NCI-H526 treated with DMSO at 0.1 percent for 48 hours (cell line): ENCODE measurements around the gene PAX7.

ENCODE experiments used
- DNase-seq: peaks from one replicate; lab custom pipeline; 2025; lab: John Stamatoyannopoulos, UW

PAX7 gene

DNA sequence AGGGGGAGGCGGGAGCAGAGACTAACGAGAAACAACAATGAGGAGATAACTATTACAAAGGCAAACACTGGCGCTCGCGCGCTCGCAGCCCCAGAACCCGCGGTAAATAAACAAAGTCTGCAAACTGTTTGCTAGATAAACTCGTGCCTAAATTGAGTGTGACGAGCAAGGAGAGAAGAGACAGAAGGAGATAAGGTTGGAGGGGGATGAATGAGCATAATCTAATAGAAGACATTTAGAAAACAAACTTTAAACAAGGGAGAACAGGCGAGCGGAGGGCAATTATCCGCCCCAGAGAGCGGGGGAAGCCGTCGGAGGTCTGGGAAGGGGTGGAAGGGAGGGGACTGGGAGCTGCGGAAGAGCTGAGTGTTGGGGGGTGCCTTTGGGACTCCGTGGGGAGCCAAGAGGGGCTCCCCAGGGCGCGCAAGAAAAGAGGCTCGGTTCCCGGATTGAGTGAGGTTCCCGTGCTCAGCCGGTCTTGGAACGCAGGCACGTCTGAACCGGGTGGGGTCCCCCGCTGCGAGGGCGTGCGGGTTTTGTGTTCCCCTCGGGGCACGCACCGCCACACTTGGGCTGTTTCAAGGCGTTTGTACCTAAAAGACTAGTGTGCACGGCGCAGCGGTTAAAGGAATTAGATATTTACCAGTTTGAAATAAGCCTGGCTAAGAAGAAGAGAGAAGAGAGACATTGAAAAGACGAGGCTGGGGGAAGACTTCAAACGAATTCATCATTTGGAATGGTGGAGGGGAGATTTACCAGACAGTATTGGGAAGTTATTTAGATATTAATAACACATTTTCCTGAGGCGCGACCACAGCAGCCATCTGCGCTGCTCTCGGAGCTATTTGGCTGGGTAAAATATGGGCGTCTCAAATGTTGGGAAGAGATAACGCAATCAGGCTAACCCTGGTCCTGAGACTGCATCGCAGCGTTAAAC lies 10.6 kb downstream of the PAX7 start:
- DNase-seq = no peak

DNA sequence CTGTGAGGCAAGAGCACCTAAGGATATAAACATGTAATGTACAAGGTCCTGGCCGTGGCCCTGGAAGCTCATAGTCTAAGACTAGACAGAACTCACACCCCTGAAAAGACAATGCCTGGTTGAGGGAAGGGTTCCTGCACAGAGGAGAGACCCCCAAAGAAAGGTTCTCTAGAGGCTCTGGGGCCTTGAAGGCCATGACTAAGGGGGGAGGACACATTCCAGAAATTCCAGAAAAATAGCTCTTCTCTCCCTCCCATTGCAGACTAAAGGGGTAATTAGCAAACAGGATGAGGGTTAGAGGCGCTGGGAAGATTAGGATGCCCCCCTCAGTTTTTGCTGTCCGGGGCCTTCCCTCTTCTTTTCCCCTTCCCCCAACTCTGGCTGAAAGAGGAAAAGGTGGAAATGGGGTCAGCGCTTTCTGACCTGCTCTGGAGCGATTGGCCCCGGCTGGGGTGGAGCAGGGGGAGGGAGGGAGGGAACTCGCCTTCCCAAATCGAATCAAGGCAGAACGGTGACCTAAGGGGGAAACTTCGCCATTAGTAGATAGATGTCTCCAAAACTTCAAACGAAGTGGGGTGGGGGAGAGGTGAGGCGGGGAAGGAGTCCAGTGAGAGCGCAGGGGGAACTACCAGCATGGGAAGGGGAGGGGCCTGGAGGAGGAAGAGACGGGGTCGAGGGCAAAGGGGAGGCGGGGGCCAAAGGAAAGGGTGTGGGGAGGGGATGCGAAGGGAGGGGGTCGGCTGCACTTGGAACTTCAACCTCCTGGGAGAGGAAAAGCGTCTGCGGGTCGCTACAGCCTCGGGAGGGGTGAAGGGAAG lies 11.8 kb downstream of the PAX7 start:
- DNase-seq = no peak

DNA sequence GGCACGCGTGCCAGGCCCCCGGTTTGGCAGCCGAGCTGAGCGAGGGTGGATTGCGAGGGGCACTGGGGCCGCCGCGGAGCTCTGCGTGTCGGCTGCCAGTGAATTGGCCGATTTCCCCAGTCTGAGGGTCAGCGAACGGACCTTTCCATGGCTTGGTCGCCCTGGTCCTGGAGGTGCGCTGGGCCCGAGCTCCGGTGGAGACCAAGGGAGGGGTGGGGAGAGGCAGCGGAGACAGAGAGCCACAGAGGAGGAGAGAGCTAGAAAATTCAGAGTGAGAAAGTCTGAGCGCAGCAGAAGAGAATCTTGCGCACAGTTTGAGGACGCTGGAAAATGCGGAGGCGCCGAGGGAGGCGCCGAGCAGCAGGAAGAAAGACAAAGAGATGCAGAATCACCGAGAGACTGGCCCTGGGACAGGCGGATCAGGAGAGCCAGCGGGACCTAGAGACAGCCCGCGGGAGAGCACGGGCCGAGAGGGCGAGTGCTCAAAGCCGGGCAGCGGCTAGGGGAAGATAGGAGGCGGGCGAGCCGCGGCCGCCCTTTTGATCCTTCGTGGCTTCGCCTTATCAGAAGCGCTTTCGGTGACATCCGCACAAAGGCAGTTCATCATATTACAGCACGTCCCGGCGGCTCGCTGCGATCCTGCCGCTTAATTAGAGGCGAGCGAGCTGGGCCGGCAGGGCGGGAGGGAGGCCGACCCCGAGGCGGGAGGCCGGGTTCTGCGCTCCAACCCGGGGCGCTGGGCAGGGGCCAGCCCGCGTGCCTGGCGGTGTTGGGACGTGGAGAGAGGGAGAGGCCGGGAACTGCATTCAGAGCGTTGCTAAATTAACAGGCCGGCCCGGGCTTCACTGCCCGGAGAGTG lies 12.7 kb downstream of the PAX7 start:
- DNase-seq = no peak

DNA sequence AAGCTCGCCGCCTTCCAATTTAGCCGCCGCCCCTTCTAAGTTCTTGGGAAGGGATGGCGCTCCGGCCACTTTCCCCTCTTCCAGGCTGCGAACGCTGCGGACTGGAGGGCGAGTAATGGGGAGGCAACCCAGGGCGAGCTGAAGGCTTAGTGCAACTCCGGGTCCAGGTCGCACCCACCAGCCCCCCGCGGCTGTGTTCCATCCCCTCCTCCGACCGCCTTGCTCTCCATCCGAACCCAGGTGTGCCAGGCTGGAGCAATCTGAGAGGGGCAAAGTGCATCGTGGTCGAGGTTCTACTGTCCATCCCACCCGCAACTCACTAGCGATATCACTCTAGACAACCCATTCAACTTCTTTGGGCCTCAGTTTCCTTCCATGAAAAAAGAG lies 13.4 kb downstream of the PAX7 start:
- DNase-seq = no peak

DNA sequence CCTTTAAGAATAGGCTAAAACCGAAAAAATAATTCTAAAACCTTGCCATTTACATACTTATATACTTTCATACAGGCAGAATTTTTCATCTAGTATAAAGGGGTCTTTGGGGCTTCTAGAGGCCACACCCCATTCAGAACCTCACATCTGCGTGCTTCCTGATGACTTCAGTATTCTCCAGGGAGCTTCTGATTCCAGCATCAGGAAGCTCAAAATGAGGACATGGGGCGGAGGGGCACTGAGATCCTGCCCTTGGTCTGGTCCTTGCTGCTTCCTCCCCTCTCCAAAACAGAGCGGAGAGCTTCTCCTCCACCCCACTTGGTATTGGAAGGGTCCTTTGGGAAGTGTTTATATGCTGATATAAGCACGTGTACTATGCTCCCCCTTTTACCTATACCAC lies 13.8 kb downstream of the PAX7 start:
- no peak for DNase-seq

DNA sequence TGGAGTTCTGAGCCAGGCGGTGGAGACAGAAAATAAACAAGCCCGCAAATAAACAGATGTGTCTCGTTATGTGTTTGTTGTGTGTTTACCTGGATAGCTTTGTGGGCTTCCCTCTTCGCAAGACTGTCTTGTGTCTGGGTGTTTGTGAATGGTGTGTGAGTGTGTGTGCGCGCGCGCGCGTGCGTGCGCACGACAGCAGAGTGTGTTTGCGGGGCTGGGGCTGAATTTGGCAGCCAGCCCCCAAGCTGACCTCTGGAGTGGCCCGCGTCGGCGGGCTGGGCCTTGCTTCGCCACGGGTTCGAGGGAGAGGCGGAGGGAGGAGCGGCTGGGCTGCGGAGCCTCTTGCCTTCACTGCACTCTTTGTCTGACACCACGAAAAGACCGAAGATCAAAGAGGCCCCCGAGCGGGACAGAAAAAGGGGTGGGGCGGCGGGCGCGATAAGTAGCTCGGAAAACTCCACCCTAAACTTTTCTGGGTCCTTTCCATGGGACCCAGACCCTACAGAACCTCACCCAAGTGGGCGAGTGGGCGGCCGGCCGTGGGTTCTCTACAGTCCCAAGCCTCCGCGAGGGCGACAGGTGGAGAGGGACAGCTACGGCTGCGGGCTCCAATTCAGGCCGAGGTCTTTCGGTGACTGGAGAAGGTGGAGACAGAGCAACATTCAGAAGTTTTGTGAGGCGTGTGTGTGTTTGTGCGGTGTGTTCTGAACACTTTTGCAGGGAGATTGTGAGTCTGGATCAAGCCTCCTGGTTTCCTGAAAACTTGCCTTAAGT lies 14.5 kb downstream of the PAX7 start:
- no peak for DNase-seq

DNA sequence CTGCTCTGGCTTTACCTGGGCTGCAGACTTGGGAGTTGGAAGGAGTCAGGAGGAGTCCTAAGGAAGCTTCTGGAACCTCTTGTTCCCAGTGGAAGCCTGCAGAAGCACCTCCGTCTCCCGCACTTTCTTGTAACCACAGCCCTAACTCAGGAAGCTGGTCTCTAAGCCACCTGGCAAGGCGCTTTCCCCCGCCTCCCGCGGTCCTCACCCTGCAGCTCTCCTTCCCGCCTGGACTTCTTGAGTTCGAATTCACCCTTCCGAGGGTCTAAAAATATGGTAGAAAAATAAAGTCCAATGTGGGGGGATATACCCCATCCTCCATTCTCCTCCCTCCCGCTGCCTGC lies 15.1 kb downstream of the PAX7 start:
- no peak for DNase-seq

DNA sequence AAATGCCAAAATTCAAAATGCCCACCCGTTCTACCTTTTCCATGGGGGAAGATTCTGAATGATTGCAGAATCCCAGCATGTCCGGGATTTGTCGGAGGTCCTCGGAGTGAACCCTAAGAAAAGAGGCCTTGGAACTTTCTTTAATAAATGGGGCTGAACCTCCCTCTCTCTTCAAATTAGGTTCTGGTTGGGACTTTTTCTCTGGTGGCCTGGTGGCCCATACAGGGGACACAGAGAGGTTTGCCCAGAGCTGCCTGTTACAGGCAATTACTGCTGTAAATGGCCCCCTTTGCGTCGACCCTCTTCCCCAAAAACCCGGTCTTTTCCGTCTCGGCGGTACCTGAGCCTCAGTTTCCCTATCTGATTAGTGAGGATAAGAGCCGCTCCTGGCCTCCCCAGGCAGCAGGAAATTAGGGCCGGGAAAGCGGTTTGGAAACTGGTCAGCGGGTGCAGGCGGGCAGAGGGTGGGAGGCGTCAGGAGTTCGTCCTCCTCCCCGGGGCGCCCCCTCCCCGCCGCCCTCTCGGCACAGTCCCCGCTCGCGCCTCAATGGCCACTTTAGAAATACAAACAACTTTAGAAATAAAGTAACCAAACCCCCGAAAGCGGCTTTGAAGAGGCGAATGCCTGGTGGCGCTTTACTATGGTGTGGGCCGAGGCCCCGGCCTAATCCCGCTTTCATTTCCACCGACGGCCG lies 15.6 kb downstream of the PAX7 start:
- DNase-seq = no peak

DNA sequence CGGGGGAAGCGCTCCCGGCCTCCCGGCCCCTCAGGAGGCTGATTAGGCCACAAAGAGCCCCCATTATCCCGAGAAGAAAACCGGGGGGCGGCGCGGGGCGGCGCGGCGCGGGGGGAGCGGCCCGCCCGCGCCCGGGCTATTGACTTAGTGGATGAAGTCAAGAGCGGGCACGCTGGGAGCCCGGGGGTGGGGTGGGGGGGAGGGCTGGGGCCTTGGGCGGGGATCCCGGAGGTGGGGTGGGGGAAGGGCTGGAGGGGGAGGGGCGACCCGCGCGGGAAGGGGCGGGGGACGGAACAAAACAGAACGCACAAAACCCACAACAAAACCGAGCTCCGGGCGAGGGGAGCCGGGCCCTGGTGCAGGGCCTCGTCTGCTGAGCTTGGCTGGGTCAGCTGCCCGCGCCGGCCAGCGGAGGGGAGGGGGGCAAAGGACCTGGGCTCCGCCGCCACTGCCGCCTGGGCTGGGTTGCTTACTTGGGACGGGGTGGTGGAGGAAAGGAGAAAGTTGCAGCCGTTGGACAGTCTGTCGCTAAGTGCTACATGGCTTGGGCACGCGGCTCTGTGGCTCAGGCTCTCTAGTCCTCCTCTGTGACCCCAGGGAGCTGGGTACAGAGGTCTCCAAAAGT lies 16.3 kb downstream of the PAX7 start:
- no peak for DNase-seq

DNA sequence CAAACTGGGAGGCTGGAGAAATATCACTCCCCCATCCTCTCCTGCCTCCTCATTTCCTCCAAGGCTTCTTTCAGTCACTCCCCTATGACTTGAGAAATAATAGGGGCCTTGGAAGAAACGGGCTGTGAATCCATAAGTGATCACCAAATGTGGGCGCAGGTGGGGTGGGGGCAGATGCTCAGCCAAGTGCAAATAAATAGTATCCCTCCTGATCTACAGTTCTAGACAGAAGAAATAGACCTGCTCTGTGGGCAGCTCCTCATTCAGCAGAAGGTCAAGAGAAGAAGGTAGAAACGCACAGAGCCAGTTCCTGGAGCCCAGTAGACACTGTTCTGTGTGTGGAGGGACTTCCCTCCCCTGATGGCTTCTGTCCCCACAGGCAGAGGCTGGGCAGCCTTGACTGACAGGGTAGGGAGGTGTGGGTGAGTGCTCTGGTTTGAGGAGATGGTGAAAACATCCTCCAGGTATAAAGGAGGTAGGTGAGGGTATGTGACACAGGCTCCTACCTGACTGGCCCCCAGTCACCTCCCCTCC lies 17.1 kb downstream of the PAX7 start:
- no peak for DNase-seq

DNA sequence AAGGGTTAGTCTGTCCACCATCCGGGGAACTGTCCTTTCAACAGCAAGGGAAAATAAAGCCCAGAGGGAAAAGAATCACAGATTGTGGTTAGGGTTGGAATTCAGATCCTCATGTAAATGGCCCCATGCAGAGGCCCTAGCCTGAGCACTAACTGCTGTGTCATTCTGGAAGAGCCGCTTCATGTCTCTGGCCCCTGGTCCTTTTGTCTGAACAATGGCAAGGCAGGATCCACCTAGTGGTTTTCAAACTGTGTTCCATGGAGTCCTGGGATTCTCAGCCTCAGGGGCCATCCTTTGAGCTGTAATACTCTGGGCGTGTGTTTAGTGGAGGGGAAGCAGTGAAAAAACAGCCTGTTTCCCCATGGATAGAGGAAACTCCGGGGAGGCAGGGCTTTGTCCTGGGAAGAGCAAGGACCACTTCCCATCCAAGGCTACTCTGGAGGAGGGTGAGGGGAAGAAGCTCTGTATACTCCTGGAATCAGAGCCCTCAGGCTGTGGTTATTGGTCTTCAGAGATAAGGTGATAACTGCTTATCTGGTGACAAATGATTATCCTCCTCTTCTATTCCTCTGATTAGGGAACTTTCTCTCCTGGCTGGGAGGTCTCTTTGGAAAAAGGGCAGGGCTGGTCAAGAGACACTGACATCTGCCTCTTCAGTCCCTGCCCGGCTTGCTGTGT lies 19.2 kb downstream of the PAX7 start:
- no peak for DNase-seq

DNA sequence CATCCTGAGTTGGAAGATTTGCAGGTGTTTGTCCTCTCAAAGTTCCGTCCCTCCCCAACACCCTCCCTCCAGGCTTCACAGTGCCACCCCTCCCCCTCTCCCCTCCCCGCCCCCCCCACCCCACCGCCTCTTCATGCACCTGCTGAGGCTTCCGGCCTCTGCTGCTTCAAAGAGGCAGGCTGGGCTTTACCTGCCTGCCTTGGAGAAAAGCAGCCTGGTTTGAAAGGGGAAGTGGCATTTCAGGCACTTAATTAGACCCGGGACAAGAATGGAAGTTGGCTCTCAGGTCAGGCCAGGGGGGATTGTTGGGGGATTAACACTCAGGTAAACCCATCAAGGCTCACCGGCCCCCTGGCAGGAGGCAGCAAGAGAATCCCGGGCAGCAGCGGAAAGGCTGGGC lies 21.1 kb downstream of the PAX7 start:
- no peak for DNase-seq

DNA sequence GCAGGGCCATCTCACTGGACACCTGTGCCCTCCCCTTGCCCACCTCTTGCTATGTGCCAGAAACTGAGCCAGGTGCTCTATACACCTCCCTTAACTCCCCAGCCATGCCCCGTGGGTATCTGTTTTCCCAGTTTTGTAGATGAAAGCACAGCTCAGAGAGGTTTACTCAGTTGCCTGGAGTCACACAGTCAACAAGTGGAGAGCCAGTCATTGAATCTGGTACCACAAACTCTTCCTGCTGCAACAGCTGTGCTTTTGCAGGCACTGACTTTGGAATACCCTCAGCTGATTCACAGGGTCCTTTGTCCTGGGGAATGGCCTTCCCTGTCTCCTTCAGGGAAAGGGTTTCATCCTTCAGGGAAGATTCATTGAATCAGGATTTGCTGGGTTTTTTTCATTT lies 22.1 kb downstream of the PAX7 start:
- DNase-seq = no peak

DNA sequence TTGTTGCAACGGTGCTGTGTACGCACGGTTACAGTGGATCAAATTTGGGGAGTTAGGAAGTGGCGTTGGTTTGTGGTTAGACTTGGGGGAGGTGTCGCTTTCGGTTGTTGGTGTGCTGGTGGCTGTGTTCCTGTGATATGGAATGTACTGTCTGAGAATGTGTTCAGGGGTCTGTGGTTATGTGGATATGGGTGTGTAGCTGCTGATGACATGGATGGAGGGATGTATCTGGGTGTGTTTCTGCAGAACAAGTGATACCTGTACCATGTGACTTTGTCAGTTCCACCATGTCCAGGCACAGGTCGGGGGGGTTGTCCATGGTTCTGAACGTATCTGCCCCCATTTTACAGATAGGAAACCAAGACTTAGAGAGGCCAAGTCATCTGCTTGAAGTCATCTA lies 22.7 kb downstream of the PAX7 start:
- DNase-seq = no peak

DNA sequence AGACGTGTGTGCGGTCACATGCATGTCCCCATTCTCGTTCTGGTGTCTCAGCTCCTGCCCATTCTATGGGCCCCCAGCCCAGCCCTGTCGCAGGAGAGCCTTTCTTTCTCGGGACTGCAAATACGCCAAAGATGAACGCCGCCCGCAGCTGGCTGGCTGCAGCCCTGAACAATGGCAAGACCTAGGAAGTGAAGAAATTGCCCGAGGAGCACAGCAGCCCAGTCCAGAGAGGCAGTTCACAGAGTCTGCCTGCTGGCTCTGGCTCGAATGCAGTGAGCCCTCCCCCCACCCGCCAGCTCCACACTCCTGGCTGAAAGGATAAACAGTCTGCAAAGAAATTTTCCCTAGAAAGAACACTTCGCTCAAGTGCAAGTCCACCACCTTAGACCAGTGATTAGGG lies 23.3 kb downstream of the PAX7 start:
- no peak for DNase-seq

DNA sequence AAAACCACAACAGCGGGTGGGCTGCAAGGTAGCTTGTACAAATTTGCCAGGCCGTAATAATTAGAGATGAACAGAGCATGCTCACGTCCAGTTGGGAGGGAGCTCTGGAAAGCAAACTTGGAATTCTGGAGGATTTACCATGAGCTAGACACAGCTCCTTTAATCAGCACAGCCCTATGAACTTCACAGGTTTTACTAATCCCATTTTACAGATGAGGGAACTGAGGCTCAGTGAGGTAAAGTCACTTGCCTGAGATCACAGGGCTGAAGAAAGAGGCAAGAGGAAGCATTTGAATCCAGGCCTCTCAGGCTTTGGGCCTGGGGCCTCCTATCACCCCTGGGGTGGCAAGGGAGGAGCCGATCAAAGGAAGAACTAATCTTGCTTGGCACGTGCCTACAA lies 24.0 kb downstream of the PAX7 start:
- no peak for DNase-seq

DNA sequence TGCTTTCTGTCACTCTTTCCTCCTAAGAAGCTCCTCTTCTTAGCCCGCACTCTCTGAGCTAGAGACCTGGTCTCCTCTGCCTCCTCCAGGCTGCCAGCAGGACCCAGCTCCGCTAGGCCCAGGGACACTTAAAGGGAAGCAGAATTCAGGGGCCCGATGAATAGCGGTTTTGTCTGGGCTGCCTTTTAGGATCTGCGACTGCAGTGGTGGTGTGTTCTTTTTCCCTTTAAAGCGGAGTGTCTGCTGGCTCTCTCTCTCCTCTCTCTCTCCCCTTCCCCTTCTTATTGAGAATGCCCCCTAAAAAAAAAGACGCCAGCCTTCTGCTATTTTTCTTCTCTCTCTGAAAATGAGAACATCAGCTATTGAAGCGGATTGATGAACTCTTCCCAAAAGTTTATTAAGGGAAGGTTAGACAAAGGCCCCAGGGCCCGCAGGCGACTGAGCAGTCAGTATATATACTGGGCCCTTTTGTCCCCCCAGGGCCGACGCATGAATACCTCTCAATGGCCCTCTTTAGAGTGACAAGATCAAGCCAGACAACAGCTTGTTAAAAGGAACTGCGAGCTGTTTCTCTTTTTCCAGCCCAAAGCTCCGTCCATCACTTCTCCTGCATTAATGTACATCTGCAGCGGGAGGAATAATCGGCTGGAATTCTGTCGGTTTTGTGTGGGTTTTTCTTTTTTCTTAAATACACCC lies 27.0 kb downstream of the PAX7 start:
- no peak for DNase-seq

DNA sequence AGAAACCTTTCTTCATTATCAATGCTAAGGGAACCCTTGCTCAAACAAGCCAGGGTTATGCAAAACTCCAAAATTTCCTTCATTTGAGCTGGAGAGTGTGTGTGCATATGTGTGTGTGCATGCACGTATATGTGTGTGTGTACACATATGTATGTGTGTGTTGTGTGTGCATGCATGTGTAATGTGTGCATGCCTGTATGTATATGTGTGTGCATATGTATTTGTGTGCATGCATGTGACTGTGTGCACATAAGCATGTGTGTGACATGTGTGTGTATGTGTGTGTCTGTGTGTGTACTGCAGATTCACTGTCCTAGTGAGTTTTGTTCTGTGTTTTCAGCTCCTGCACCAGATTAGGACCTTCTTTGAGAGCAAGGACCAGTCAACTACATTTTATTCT lies 28.2 kb downstream of the PAX7 start:
- no peak for DNase-seq
